Psoas muscle (tissue), 8 donors: ENCODE results near the gene GZF1. TPM values are rescaled to one million over a fixed set of nuclear protein-coding genes. Genes with fewer than 3 reads are reported as not detected.

Experiments
- ATAC-seq, 4 donors: fragments of 200-7000 bp; cut with Tn5 transposase; one replicate each; pipeline ENCODE4 v1.9.1; 2020; ENCODE audit warnings: moderate library complexity in 3 of 4, mild to moderate bottlenecking in 2 of 4
- DNase-seq, 2 donors: peaks; one replicate each; pipeline ENCODE4 v3.0.0-alpha.2; 2020
- H3K27ac ChIP-seq: fragments of 200-600 bp; one replicate; pipeline ENCODE4 v1.8.0; 2022
- H3K27me3 ChIP-seq, 3 donors: fragments of 200-600 bp in 1 of 3; one replicate each; pipeline versions ENCODE4 v1.6.1 to v1.8.0; 2013 to 2022; ENCODE audit warnings: low read length in 2 of 3, mild to moderate bottlenecking in 2 of 3, moderate library complexity in 1 of 3; ENCODE audit not compliant: insufficient read depth in 3 of 3
- H3K36me3 ChIP-seq, 2 donors: fragments of 200-600 bp in 1 of 2; one replicate each; pipeline versions ENCODE4 v1.6.1 to v1.8.0; 2013 to 2022; ENCODE audit warnings: low read depth in 1 of 2, mild to moderate bottlenecking in 1 of 2, moderate library complexity in 1 of 2; ENCODE audit not compliant: insufficient read depth in 1 of 2
- H3K4me1 ChIP-seq: fragments of 200-600 bp; one replicate; pipeline ENCODE4 v1.8.0; 2022
- H3K4me3 ChIP-seq: fragments of 200-600 bp; one replicate; pipeline ENCODE4 v1.8.0; 2022; ENCODE audit warnings: mild to moderate bottlenecking
- H3K9me3 ChIP-seq: fragments of 200-600 bp; one replicate; pipeline ENCODE4 v1.8.0; 2022
- WGBS, 3 donors: extraction: QIAGEN DNeasy Blood & Tissue Kit; methylation state at CpG; one replicate each; pipeline versions ENCODE4 v1.1.6 to v1.1.7; 2013; 5-methylcytosine and 5-hydroxymethylcytosine counted together
- intact Hi-C, 2 donors: fragments of 100-400 bp; cut with DNase I; formaldehyde crosslinking; loops; one replicate each; pipeline versions ENCODE4 v1.11.0 to v1.14.2; 2022
- polyA plus RNA-seq, 3 donors: library from polyadenylated mRNA; stranded (reverse); fragments of 200-250 nt; gene quantifications; one replicate each; pipeline ENCODE4 v1.2.3, GENCODE V29; 2013
- total RNA-seq, 4 donors: library from RNA; stranded (reverse); fragmentation: NEBNext Ultra II Directional in 2 of 4; extraction: Animal tissue kit (Norgen Biotek cat#: 25700) in 2 of 4; gene quantifications; one replicate each; pipeline versions ENCODE4 v1.2.1 to v1.2.4, GENCODE V29; 2021 to 2023
- TF ChIP-seq, protein P1 (sequence below): fragments of 200-600 bp; IDR thresholded peaks from one replicate; pipeline ENCODE4 v1.8.0; 2022; ENCODE audit warnings: antibody characterized with exemption
- donor health status: healthy with polysubstance abuse.
- donor health status: DM: no; HTN: no; CAD: no; lungs with moderate emphysema.
- donor health status: Bipolar disorder and iron deficiency.
- donor health status: healthy.
- donor health status: DM: yes; HTN: yes; CAD: no.
- donor health status: DM: no; HTN: no; CAD: no.
- donor health status: DM: no; HTN: no; CAD: no.
- donor health status: DM: yes; HTN: yes; CAD: no.

The GZF1 gene
- total and polyA plus RNA-seq, 7 donors = 5.3 to 20.7 (median 10.5) TPM

DNA sequence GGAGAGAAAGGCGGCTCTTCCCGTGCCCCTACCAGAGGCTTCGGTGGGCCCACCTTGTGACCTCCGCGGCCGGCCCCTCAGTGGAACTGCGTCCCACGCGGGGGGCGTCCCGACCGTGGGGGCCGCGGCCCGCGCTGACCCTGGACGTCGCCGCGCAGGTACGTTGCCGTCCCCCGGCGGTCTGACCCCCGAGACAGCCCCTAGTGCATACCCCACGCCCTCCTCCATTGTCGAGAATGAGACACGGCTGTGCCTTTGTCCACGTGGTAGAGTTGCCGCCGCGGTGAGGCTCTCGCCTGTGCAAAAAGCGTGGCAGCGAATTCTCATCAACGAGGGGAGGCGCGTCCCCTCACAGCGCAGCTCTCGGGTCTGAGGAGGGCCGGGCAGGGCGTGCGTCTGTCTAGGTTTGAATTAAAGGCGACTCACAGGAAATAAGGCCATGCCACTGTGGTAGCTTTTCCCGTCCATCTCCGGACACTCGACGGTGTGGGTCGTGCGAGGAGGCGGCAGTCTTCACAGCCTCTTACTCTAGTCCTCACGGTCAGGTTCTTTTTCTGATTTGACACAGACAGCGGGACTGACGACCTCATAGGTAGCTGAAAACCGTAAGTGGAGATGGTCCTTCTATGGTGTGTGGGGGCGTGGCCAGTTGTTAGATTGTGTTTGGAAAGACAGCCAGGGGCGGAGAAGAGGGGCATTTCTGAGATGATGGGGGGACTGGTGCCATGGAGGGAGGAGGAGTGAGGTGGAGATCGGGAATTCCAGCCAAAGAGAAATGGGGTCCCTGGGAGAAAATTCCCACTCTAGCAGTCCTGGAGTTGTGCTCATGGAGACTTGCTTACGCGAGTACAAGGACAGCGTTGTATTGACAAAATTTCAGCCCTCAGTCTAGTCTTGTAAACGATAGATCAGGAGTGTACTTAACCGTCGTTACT lies 10.8 kb upstream of the GZF1 start:
- peaks cover 13% of the 10 kb centered on the region for H3K4me1 ChIP-seq
- TF ChIP-seq, protein P1, sequence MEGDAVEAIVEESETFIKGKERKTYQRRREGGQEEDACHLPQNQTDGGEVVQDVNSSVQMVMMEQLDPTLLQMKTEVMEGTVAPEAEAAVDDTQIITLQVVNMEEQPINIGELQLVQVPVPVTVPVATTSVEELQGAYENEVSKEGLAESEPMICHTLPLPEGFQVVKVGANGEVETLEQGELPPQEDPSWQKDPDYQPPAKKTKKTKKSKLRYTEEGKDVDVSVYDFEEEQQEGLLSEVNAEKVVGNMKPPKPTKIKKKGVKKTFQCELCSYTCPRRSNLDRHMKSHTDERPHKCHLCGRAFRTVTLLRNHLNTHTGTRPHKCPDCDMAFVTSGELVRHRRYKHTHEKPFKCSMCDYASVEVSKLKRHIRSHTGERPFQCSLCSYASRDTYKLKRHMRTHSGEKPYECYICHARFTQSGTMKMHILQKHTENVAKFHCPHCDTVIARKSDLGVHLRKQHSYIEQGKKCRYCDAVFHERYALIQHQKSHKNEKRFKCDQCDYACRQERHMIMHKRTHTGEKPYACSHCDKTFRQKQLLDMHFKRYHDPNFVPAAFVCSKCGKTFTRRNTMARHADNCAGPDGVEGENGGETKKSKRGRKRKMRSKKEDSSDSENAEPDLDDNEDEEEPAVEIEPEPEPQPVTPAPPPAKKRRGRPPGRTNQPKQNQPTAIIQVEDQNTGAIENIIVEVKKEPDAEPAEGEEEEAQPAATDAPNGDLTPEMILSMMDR = no peak

DNA sequence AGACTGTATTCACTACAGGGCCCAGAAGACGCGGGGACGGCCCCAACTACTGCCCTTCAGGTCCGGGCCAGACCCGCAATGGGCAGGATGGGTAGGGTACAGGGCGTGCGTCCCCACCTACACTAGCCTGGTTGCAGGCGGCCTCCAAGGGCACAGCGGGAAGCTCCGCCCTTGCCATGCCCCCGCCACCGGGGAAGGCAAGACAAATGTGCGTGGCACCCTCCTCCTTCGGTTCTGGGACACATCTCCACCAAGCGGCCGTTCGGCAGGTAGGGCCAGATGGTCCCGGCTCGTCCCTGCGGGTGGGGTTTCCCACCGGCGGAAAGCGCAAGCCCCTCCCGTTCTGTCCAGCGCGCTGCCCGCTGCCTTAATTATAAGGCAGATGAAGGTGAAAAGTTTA lies 5.8 kb upstream of the GZF1 start:
- TF ChIP-seq, protein P1 = no peak
- ATAC-seq = no peak
- H3K9me3 ChIP-seq = no peaks in the 10 kb centered on the region
- H3K27ac ChIP-seq = no peak overlapping the region
- H3K4me1 ChIP-seq = peaks cover 31% of the 10 kb centered on the region
- H3K27me3 ChIP-seq = no peaks in the 10 kb centered on the region
- H3K4me3 ChIP-seq = no peak overlapping the region
- intact Hi-C loops = loop anchor here (10.0 kb wide), 2 partner anchors 59 to 201 kb away; no protein-coding TSS in a partner anchor
- H3K36me3 ChIP-seq = peaks cover 9 to 18% of the 10 kb centered on the region in 2 donors
- WGBS, 3 donors = 62 to 66% (median 64%) methylated on average over 27 of the region's 27 CpGs
- no peak for DNase-seq

More for the DNA sequence above, 10.8 kb upstream of the GZF1 start:
- intact Hi-C loops = loop anchor here (5.0 to 10.0 kb wide), 5 partner anchors 64 to 304 kb away; partner anchors contain the start of genes NAPB (in 1 of the 2) and THBD (in 1 of the 2)
- DNase-seq (peak; percentile 44 to 75), ATAC-seq (peak; percentile 12 to 41 (median 32))
- Histone ChIP-seq H3K27me3 (no peaks in the 10 kb centered on the region), H3K36me3 (peaks cover 9 to 18% of the 10 kb centered on the region in 2 donors), H3K9me3 (no peaks in the 10 kb centered on the region), H3K27ac (peak overlapping the region; percentile 99), H3K4me3 (peak overlapping the region; percentile 91)
- 1 to 3% (median 2%) methylated on average over 55 to 64 of the region's 64 CpGs for WGBS, 3 donors

DNA sequence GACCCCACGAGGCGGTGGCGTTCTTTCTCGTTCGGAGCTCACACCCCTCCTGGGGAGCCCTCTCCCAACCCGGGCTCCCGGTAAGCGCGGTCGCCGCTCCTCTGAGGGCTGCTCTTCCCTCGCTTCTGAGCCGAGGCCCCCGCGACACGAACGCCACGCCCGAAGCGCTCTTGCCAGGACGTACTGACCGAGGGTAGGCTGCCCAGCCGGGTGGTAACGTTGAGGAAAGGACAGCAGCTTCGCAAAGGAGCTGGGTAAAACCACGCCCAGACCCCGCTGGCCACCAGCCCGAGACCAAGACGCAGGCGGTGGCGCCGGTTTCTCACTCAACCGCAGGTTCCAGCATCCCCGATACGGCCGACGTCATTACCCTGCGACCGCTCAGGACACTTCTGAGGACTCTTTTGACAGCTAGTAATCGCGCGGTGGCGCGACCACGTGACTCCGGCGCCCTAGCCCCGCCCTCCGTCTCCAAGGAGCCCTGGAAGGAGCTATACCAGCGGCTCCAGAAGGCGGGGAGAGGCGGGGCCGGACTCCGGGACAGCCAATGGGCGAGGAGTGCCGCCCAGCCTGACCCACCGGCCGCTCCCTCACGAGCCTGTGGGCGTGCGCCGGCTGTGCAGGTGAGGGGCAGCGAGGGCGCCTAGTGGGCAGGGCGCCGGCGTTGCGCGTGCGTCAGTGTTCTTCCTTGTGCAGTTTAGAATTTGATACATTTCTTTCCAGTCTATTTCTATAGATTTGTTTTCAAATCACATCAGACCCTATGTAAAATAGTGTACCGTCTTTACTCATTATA lies 4.0 kb upstream of the GZF1 start:
- 0 to 1% (median 0%) methylated on average over 58 to 71 of the region's 71 CpGs for whole genome bisulfite sequencing, 3 donors
- H3K4me1 ChIP-seq = peaks cover 26% of the 10 kb centered on the region
- DNase-seq (peak; percentile 100), ATAC-seq (peak; percentile 80 to 85 (median 82))
- TF ChIP-seq, protein P1 = no peak
- intact Hi-C loops = loop anchor here (1.0 to 10.0 kb wide), 3 partner anchors 57 to 284 kb away; no protein-coding TSS in a partner anchor
- peaks cover 9 to 18% of the 10 kb centered on the region in 2 donors for H3K36me3 ChIP-seq
- no peaks in the 10 kb centered on the region for H3K9me3 ChIP-seq
- peak overlapping the region; percentile 98 for H3K27ac ChIP-seq
- H3K4me3 ChIP-seq = peak overlapping the region; percentile 88
- H3K27me3 ChIP-seq = no peaks in the 10 kb centered on the region

DNA sequence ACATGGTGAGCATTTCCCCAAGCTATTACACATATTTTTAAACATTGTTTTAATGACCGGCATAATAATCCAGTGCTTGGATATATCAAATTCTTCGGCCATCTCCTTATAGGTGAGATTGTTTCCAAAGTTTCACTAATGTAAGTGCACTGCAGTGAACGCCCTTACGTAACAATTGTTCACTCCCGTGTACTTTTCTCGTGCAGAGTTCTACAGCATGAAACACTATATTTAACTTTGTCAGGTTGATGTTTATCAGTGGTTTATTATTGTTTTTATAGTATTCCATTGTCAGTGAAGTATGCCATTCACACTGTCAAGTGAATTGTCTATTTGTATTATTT lies 3.4 kb upstream of the GZF1 start:
- 17 to 32% (median 19%) methylated on average over 6 of the region's 6 CpGs for WGBS, 3 donors

More for the DNA sequence above, 3.4 kb upstream of the GZF1 start:
- intact Hi-C loops = loop anchor here (1.0 to 10.0 kb wide), 3 partner anchors 56 to 284 kb away; no protein-coding TSS in a partner anchor
- H3K9me3 ChIP-seq = no peaks in the 10 kb centered on the region
- H3K4me3 ChIP-seq = peak overlapping the region; percentile 88
- TF ChIP-seq, protein P1 = no peak
- peaks cover 9 to 18% of the 10 kb centered on the region in 2 donors for H3K36me3 ChIP-seq
- no peaks in the 10 kb centered on the region for H3K27me3 ChIP-seq
- ATAC-seq = no peak
- no peak for DNase-seq
- peak overlapping the region; percentile 98 for H3K27ac ChIP-seq
- H3K4me1 ChIP-seq = peaks cover 31% of the 10 kb centered on the region
